ENCODE measurements around the gene MRM1.

The MRM1 gene, protein sequence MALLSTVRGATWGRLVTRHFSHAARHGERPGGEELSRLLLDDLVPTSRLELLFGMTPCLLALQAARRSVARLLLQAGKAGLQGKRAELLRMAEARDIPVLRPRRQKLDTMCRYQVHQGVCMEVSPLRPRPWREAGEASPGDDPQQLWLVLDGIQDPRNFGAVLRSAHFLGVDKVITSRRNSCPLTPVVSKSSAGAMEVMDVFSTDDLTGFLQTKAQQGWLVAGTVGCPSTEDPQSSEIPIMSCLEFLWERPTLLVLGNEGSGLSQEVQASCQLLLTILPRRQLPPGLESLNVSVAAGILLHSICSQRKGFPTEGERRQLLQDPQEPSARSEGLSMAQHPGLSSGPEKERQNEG

GRCh38 chr17:36601303-36602029, at the start of gene MRM1:
Gene MRM1, plus strand, starts transcription at chr17:36601583. Its CDS starts 228 bp downstream, at chr17:36601811.
- peak; percentile 91 for DNase-seq (ENCODE audit: low read depth)

- DNase-seq (ENCODE audit: low read depth) = no peak
Measured at GRCh38 chr17:36553459-36553858, 47.9 kb upstream of the MRM1 start.

DNA sequence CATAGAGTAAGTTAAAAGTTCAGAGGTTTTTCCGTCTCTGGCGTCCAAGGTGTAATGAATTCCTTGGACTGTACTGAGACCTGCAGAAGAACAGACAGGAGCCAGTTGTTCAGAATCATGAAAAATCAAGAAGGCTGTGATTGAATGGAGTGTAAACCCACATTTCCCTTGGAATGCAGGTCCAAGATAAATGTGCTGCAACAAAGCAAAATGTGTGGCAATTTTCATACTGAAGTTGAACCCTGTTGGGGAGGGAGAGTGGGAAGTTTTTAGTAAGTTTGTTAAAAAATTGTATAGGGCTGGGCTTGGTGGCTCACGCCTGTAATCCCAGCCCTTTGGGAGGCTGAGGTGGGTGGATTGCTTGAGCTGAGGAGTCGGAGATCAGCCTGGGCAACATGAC, 35.3 kb upstream of the MRM1 start:
- no peak for DNase-seq (ENCODE audit: low read depth)

DNA sequence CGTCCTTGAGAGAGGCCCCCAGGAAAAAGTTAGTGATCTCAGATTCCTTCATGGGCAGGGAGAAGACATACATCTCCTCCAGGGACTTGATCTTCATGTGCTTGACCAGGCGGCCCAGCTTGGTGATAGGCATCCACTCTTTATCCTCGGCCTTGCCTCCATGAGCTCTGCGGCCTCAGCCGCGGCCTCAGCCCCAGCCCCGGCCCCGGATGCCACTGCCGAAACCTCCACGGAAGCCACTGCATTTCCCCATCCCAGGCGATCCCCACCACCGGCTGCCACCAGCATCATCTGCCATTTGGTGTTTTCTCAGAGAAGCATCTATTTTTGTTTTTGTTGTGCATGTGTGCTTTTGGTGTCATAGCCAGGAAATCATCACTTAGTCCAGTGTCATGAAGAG, 26.4 kb upstream of the MRM1 start:
- no peak for DNase-seq (ENCODE audit: low read depth)

- DNase-seq (ENCODE audit: low read depth) = no peak
Measured at GRCh38 chr17:36576793-36577192, 24.6 kb upstream of the MRM1 start.

- no peak for DNase-seq (ENCODE audit: low read depth)
Measured at GRCh38 chr17:36578671-36579070, 22.7 kb upstream of the MRM1 start.

- no peak for DNase-seq (ENCODE audit: low read depth)
Measured at GRCh38 chr17:36583787-36584186, 17.6 kb upstream of the MRM1 start.

DNA sequence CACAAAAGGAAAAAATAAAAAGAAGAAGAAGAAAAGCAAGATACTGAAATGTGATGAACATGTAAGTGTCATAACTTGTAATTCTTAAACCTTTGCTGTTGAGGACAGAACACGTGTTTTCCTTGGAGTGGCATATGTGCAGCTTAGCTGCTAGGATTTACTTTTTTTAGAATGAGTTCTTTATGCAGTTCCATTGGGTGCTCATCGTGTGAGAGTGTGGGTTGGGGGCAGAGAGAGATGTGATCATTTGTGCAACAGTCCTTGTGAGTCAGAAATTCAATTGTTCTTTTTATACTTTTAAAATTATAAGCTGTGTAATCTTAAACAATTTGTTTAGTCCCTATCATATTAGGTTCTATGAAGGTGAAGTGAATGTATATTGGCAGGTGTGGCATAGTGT, 15.2 kb upstream of the MRM1 start:
- DNase-seq (ENCODE audit: low read depth) = no peak

- DNase-seq (ENCODE audit: low read depth) = no peak
Measured at GRCh38 chr17:36590082-36590481, 11.3 kb upstream of the MRM1 start.

- peak; percentile 75 for DNase-seq (ENCODE audit: low read depth)
Measured at GRCh38 chr17:36591434-36592315, 9.7 kb upstream of the MRM1 start, which contains the start of gene DHRS11. Gene DHRS11, plus strand, starts transcription at chr17:36591879. Its CDS starts 131 bp downstream, at chr17:36592010.

GRCh38 chr17:36592316-36592715, 9.1 kb upstream of the MRM1 start:
- DNase-seq (ENCODE audit: low read depth) = no peak

DNA sequence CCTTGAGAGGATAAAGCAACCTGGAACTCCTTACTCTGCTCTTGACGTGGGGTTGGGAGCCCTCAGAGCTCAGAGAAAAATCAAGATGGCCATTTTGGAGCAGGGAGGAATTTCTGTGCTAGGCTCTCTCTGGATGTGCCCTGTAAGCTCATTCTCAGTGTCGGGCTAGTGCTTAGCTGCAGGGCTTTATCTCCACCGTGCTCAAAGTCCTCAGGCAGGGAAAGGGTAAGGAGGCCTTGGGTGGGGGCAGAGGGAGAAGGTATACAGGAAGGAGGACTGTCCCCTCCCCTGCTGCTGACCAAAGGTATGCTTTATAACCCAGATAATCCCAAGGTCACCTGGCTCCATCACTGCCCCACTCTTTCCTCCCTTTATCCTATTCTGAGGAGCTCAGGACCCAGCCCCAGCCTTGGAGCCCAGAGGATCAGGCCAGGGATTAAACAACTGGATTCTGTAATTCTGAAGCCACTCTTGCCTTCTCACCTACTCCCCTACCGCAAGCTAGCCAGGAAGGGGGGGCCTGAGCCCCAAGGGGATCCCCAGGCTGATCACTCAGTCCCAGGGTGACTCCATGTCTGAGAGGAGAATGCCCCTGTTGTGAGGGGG, 8.6 kb upstream of the MRM1 start:
- DNase-seq (ENCODE audit: low read depth) = no peak

- no peak for DNase-seq (ENCODE audit: low read depth)
Measured at GRCh38 chr17:36593656-36594316, 7.6 kb upstream of the MRM1 start.

GRCh38 chr17:36594626-36595401, 6.6 kb upstream of the MRM1 start:
- DNase-seq (ENCODE audit: low read depth) = no peak

- no peak for DNase-seq (ENCODE audit: low read depth)
Measured at GRCh38 chr17:36597226-36597625, 4.2 kb upstream of the MRM1 start.

GRCh38 chr17:36597866-36598777, 3.3 kb upstream of the MRM1 start:
- no peak for DNase-seq (ENCODE audit: low read depth)

- DNase-seq (ENCODE audit: low read depth) = no peak
Measured at GRCh38 chr17:36598951-36599401, 2.4 kb upstream of the MRM1 start.

DNA sequence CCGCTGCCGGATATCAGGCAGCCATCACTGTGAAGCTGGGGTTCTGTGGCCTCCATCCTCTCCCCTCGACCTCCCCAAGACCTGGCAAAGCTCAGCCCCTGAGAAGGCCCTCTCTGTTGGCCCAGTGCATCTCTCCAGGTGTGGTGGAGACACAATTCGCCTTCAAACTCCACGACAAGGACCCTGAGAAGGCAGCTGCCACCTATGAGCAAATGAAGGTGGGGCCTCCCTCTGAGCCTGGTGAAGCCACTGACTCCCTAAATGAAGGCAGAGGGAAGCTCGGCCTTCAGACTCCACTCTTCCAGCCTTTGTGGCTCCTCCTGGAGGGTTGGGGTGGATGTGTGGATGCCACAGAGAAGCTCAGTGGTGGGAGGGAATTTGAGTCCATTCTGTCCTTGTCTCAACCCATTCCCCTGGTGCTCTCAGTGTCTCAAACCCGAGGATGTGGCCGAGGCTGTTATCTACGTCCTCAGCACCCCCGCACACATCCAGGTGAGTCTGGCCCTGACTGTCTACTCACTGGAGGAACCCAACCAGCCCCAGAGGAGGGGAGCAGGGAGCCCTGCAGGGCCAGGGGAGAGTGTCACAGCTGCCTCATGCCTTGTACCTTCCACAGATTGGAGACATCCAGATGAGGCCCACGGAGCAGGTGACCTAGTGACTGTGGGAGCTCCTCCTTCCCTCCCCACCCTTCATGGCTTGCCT, 1.7 kb upstream of the MRM1 start:
- DNase-seq (ENCODE audit: low read depth) = no peak

- DNase-seq (ENCODE audit: low read depth) = no peak
Measured at GRCh38 chr17:36600465-36600864, 918 bp upstream of the MRM1 start.

Measured in stimulated activated CD8-positive, alpha-beta memory T cell treated with anti-CD3 and anti-CD28 coated beads, Interleukin-4, amount 100 ng/mL, for 24 hours (primary cell).